ENCODE measurements around the gene DAGLB. TPM values are rescaled to one million over a fixed set of nuclear protein-coding genes. Genes with fewer than 3 reads are reported as not detected.

The DAGLB gene
- total and polyA plus RNA-seq, 2 of the 8 experiments (the other 6 are each of a cell fraction or from before 2014, with no cell fraction given) = 27.0 to 39.6 TPM

- Histone ChIP-seq H2AFZ (ENCODE audit: low read length) (no peak overlapping the region), H3K36me3 (ENCODE audit: control insufficient read depth in 2 of 4, insufficient read depth in 4 of 4, low read length in 3 of 4) (peaks cover 5 to 57% (median 26%) of the 10 kb centered on the region in 4 experiments), H2BK20ac (ENCODE audit: low read length) (no peak overlapping the region), H3K9ac (replicated peaks in 1 of 4; ENCODE audit: extremely low read depth in 1 of 4, low read depth in 3 of 4, low read length in 3 of 4) (no peak overlapping the region), H3K56ac (replicated peaks; ENCODE audit: insufficient read length, low read depth, low read length) (no peak overlapping the region), H3K79me2 (ENCODE audit: control insufficient read depth in 1 of 2, insufficient read depth in 2 of 2, low read length in 2 of 2) (peaks cover 0 to 27% of the 10 kb centered on the region in 2 experiments; a peak in 2 of 4 replicates), H2BK12ac (ENCODE audit: low read depth, low read length) (no peak overlapping the region), H4K20me1 (replicated peaks in 1 of 2; ENCODE audit: control insufficient read depth in 1 of 2, insufficient read depth in 2 of 2, low read length in 2 of 2) (peaks cover 3 to 6% of the 10 kb centered on the region in 2 experiments), H3K9me3 (ENCODE audit: insufficient read depth in 2 of 2, low read depth in 1 of 2, low read length in 1 of 2) (no peaks in the 10 kb centered on the region), H3K4ac (replicated peaks; ENCODE audit: insufficient read length, low read depth, low read length) (no peak overlapping the region), H4K91ac (replicated peaks; ENCODE audit: insufficient read length, low read length) (no peak overlapping the region), H3K14ac (ENCODE audit: insufficient read length) (no peak overlapping the region), H3K23me2 (ENCODE audit: low read depth, low read length) (no peaks in the 10 kb centered on the region), H4K5ac (ENCODE audit: insufficient read length, low read depth, low read length) (no peak overlapping the region), H2BK120ac (replicated peaks; ENCODE audit: low read depth, low read length) (no peak overlapping the region), H4K8ac (ENCODE audit: extremely low read depth, insufficient read depth, low read length) (no peak overlapping the region), H3K79me1 (ENCODE audit: low read depth, low read length) (peaks cover 5% of the 10 kb centered on the region), H3K27me3 (replicated peaks in 1 of 4; ENCODE audit: control insufficient read depth in 3 of 4, extremely low read depth in 1 of 4, insufficient read depth in 3 of 4, low read length in 3 of 4) (no peaks in the 10 kb centered on the region), H2BK15ac (ENCODE audit: low read length) (no peak overlapping the region), H3K27ac (ENCODE audit: low read depth, low read length) (no peak overlapping the region), H3K4me3 (ENCODE audit: extremely low read depth in 1 of 4, insufficient read depth in 2 of 4, low read depth in 3 of 4, low read length in 4 of 4) (no peak overlapping the region), H2AK5ac (ENCODE audit: low read depth, low read length) (no peak overlapping the region), H3K18ac (ENCODE audit: extremely low read depth, low read length) (no peak overlapping the region), H2BK5ac (ENCODE audit: low read depth, low read length) (no peak overlapping the region), H3K4me1 (replicated peaks in 1 of 4; ENCODE audit: control insufficient read depth in 3 of 4, insufficient read depth in 4 of 4, low read length in 3 of 4) (peaks cover 0 to 2% (median 0%) of the 10 kb centered on the region in 4 experiments; a peak in 2 of 7 replicates), H3K23ac (ENCODE audit: insufficient read length) (no peak overlapping the region), H3K4me2 (ENCODE audit: insufficient read depth in 1 of 2, low read depth in 2 of 2, low read length in 2 of 2) (no peak overlapping the region)
- FAIRE-seq (no peak), DNase-seq (ENCODE audit: low read depth in 1 of 2, low spot score in 2 of 2) (no peak)
- CTCF ChIA-PET (ENCODE audit: partially characterized antibody) = interaction anchor here (0.6 to 1.4 kb wide), 7 partner anchors 8 to 271 kb away, joined by 3 to 8 read pairs (median 3); no protein-coding TSS in a partner anchor
- 94% methylated on average over 12 of the region's 12 CpGs; no CpG with 5 or more reads in 1 of the 2 experiments for WGBS, 2 experiments (ENCODE audit: extremely low coverage in 1 of 2, insufficient coverage in 1 of 2, insufficient read length in 1 of 2, insufficient replicate concordance in 2 of 2, low coverage in 1 of 2, low lambda C conversion rate in 2 of 2, missing lambda C conversion rate in 1 of 2)
- TF ChIP-seq SP4 (IDR thresholded peaks at IDR 0.05; ENCODE audit: low read length) (no peak), GABPA (IDR thresholded peaks at IDR 0.05; ENCODE audit: borderline replicate concordance, insufficient read depth, low read length) (no peak), E2F6 (IDR thresholded peaks at IDR 0.05) (no peak), RFX5 (IDR thresholded peaks at IDR 0.05; ENCODE audit: borderline replicate concordance, low read depth, low read length) (no peak), NRF1 (IDR thresholded peaks at IDR 0.05; ENCODE audit: low read depth, low read length) (no peak), SUZ12 (IDR thresholded peaks at IDR 0.05; ENCODE audit: low read length) (no peak)
- POLR2A ChIA-PET (ENCODE audit: partially characterized antibody) = interaction anchor here (0.7 to 2.2 kb wide), 5 partner anchors 8 to 40 kb away, joined by 3 to 5 read pairs (median 3); partner anchors contain the start of gene DAGLB
These were observed 16.8 kb downstream of the DAGLB start for GRCh38 chr7:6430974-6431373.
